Measurements from ENCODE around the gene FAM217B.
"Not testable (repeated sequence)": the region's sequence is repeated elsewhere in the genome, so short reads cannot be mapped to it uniquely, and the experiment has no call there.

DNA sequence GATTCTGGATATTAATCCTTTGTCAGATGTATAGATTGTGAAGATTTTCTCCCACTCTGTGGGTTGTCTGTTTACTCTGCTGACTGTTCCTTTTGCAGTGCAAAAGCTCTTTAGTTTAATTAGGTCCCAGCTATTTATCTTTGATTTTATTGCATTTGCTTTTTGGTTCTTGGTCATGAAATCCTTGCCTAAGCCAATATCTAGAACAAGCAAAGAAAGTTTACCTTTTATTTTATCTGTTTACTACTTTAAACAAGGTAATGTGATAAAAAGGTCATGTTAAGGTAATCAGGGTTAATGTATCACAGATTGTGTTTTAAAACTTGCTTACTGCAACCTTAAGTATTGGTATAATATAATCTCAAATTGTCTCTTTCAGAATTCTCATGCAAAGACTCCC is 17.4 kb downstream of the FAM217B start:
- TF ChIP-seq, protein P1, sequence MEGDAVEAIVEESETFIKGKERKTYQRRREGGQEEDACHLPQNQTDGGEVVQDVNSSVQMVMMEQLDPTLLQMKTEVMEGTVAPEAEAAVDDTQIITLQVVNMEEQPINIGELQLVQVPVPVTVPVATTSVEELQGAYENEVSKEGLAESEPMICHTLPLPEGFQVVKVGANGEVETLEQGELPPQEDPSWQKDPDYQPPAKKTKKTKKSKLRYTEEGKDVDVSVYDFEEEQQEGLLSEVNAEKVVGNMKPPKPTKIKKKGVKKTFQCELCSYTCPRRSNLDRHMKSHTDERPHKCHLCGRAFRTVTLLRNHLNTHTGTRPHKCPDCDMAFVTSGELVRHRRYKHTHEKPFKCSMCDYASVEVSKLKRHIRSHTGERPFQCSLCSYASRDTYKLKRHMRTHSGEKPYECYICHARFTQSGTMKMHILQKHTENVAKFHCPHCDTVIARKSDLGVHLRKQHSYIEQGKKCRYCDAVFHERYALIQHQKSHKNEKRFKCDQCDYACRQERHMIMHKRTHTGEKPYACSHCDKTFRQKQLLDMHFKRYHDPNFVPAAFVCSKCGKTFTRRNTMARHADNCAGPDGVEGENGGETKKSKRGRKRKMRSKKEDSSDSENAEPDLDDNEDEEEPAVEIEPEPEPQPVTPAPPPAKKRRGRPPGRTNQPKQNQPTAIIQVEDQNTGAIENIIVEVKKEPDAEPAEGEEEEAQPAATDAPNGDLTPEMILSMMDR (IDR thresholded peaks at IDR 0.05): not testable (repeated sequence)
- TF ChIP-seq POLR2A (IDR thresholded peaks at IDR 0.05): not testable (repeated sequence)
